Globus pallidus (tissue), 1 donor: ENCODE measurements around the gene HHATL.

ENCODE experiments used
- DNase-seq: peaks from one replicate; pipeline ENCODE4 v3.0.0-alpha.2; 2015; ENCODE audit warnings: low spot score

Gene HHATL

DNA sequence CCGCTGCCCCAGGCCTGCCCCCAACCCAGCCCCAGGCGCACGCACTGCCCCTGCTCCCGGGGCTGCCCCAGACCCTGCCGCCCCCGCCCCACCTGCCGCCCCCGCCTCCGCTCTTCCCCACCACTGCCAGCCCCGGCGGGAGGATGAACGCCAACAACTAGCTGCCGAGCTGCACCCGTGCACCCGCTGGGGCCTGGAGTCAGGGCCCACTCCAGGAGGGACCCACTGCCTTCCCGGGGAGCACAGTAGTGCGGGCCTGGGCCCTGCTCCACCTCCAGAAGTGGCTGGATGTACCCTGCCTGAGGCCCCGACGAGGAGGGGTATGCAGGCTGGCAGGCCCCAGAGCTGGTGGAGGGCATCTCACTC lies 38.2 kb downstream of the HHATL start:
- DNase-seq: no peak

GRCh38 chr3:42663581-42664437 lies 38.8 kb downstream of the HHATL start:
- no peak for DNase-seq

- no peak for DNase-seq
These were observed 39.6 kb downstream of the HHATL start for GRCh38 chr3:42662813-42663535.

DNA sequence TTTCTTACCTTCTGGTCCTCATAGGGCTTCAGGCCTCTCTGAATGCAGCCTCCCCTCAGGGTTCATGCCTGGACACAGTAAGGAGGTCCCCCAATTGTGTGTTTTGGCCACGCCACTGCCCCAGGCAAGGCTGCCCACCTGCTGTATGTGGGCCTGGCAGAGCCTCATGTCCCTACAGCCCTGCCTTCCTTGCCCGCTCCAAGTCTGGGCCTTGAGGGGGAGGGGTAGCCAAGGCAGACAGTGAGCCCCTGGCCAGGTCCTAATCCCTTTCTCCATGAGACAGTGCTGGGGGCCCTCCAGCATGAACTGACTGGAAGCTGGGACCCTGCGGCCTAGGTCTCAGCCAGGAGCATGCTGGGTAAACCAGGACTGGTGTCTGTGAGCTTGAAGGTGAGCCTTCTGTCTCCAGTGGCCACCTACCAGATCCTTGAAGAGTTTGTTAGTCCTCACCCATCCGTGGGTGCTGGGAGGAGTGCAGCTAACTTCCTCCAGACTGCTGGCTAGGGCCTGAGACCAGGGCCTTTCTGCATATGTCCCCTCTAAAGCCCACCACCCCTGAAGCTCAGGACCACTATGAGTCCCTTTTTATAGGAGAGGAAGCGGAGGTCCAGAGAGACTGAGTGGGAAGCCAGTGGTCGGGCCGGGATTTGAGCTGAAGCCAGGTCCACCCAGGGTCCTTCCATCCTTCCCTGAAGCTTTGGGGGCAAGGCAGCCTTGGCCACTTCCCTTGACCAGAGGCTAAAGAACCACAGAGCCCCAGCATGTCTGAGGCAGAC lies 40.4 kb downstream of the HHATL start:
- no peak for DNase-seq

DNA sequence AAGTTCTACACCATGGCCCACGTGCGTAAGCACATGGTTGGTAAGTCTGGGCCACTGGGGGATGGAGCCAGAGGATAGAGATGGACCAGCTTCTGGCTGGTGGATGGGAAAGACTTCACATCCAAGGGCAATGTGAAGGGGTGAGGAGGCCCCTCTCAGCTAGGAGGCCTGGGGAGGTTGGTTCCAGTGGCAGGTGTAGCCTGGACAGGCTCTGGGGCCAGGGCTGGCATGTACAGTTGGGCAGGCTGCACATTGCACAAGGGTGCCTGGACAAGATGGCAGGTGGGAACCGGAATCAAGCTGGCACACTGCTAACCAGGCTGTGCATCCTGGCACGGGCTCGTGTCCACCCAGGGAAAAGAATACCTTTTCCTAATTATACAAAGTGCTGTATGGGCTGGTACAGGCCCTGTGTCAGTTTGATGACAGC lies 41.0 kb downstream of the HHATL start:
- DNase-seq: no peak

DNA sequence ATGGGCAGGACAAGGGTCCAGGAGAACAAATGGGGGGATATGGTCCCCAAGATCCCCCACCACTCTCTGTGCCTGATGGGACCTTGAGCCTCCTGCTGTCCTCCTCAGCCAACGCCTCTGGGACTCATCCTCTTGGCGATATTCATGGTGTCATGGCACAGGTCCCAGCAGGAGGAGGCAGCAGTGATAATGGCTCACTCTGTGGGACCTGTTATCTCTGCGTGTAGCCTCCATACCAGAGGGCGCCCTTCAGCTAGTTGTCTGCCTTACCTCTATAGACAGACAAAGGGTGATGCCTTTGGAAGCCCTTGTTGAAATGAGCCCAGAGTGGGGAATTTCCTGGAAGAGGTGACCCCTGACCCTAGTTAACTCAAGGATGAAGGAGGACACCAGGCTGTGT lies 41.7 kb downstream of the HHATL start:
- DNase-seq: no peak

DNA sequence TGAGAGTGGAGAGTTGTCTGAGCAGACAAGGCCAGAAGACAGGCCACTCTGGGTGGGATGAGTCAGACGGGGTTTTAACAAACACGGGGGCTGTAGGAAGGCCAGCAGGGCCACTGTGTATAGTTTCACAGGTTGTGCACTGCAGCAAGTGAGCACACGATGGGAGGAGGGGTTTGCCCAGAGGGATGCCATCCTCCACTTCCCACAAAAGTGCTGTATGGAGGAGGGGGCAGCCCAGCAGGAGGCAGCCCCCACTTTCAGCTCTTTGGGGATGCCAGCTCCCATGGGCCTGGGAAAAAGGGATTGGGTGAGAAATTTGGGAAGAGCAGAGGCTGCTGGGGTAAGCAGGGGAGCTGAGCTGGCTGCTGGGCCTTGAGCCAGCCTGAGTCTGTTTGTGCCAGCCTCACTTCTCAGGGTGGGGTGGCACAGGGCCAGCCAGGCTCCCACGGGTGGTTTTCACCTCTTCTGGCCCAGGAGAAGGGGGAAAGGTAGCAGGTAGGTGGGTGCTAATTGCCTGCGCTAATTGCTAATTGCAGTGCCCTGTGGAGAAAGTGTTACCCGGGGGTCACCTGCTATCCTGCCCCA lies 42.4 kb downstream of the HHATL start:
- no peak for DNase-seq

GRCh38 chr3:42659451-42660130 lies 43.0 kb downstream of the HHATL start:
- DNase-seq: no peak

GRCh38 chr3:42658771-42659390 lies 43.7 kb downstream of the HHATL start:
- no peak for DNase-seq

GRCh38 chr3:42658091-42658770 lies 44.4 kb downstream of the HHATL start:
- no peak for DNase-seq

- no peak for DNase-seq
These were observed 44.9 kb downstream of the HHATL start for GRCh38 chr3:42657675-42658074.

- DNase-seq: no peak
These were observed 45.7 kb downstream of the HHATL start for GRCh38 chr3:42656680-42657610.

GRCh38 chr3:42655980-42656679 lies 46.5 kb downstream of the HHATL start:
- DNase-seq: no peak

GRCh38 chr3:42655331-42655888 lies 47.2 kb downstream of the HHATL start:
- peak; percentile 55 for DNase-seq

GRCh38 chr3:42654331-42655201 lies 48.0 kb downstream of the HHATL start:
- peak; percentile 85 for DNase-seq

DNA sequence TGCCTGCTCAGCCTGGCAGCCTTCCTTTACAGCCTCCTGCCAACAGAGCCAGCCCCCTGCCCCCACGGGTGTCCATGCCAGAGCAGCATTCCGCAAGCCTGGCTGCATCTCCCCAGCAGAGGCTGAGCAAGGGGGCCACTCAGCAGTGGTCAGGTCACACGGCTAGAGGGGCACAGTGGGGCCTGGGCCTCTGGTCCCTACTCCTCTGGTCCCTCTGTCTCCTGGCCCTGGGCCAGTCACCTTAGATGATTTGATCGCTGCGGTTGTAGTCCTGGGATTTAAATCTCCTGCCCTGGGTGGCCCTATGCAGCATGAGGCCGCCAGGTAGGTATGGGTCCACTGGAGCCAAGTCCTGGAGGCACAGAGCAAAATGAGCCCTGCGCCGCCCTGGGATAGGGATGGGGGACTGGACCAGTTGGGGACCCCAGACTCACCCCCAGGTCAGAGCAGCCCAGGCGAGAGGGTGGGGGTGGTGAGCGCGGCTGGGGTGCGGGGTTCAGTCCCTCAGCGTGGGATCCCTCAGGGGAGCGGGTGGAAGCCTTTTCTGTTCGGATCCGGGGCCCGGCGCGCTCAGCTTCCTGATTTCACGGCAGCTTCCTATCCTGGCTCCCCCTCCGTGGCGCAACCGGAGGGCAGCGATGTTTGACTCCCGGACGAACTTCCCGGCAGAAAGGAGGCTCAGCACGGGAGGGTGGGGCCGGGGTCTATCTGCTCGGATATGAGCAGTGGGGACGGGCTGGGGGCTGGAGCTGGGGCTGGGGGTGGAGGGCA lies 48.9 kb downstream of the HHATL start, which contains the start of gene ZBTB47:
ZBTB47 (plus strand) TSS at position 138 of the 771 bp plus-strand sequence. CDS start 4,659 bp downstream, outside the sequence.
- peak; percentile 69 for DNase-seq

DNA sequence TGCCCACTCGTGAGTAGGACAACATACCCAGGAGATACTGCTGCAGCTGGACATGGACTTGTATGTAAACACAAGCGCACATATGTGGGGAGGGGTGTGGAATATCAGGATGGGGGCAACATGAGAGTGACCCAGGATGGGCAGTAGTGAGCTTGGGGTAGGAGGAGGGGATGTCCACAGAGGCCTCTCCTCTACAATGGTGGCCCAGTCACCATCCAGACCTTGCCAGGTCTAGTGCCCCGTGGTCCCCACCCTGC lies 49.4 kb downstream of the HHATL start:
- no peak for DNase-seq
